ENCODE results near the gene GUSB. TPM values are rescaled to one million over a fixed set of nuclear protein-coding genes. Genes with fewer than 3 reads are reported as not detected.

GUSB gene
- total RNA-seq = 19.7 and 20.8 TPM in 2 replicates

GRCh38 chr7:65981965-65982792 is at the start of gene GUSB:
Gene GUSB (minus strand): TSS chr7:65982213. CDS start chr7:65982183, 30 bp downstream.

Other genes with a start within 250 kb of the GUSB start
- 9.7 and 10.4 TPM in 2 replicates for gene VKORC1L1, start 109.1 kb downstream of the GUSB start, total RNA-seq
- gene ASL, start 93.6 kb upstream of the GUSB start, total RNA-seq = 46.7 and 47.2 TPM in 2 replicates
- gene CRCP, start 132.6 kb upstream of the GUSB start, total RNA-seq = 22.7 and 23.6 TPM in 2 replicates
- 31.1 and 34.0 TPM in 2 replicates for gene TPST1, start 223.1 kb upstream of the GUSB start, total RNA-seq